Liver (tissue), 3 donors: ENCODE data around the gene HGF.

Experiments used
- EGR1 ChIP-seq, 2 donors: IDR thresholded peaks; 2 replicates each; pipeline ENCODE4 v1.6.1; 2016 to 2018; ENCODE audit warnings: antibody characterized with exemption in 2 of 2, low read depth in 2 of 2
- FOXA1 ChIP-seq: IDR thresholded peaks from 2 replicates; pipeline ENCODE4 v1.6.1; 2016; ENCODE audit warnings: antibody characterized with exemption
- GABPA ChIP-seq, 2 donors: IDR thresholded peaks in 1 of 2; conservative IDR thresholded peaks in 1 of 2; 2 replicates each; pipeline ENCODE4 v1.6.1; 2016; ENCODE audit warnings: antibody characterized with exemption in 2 of 2, mild to moderate bottlenecking in 1 of 2, moderate library complexity in 1 of 2
- HNF4G ChIP-seq: IDR thresholded peaks from 2 replicates; pipeline ENCODE4 v1.6.1; 2016; ENCODE audit warnings: antibody characterized with exemption
- NR2F2 ChIP-seq: IDR thresholded peaks from 2 replicates; pipeline ENCODE4 v1.6.1; 2016; ENCODE audit warnings: antibody characterized with exemption
- RAD21 ChIP-seq, 2 donors: IDR thresholded peaks; 2 replicates each; pipeline ENCODE4 v1.6.1; 2016; ENCODE audit warnings: antibody characterized with exemption in 2 of 2, mild to moderate bottlenecking in 2 of 2
- RXRA ChIP-seq, 2 donors: IDR thresholded peaks; 2 replicates each; pipeline ENCODE4 v1.6.1; 2017 to 2018; ENCODE audit warnings: antibody characterized with exemption in 2 of 2, mild to moderate bottlenecking in 1 of 2
- TAF1 ChIP-seq: conservative IDR thresholded peaks from 2 replicates; pipeline ENCODE4 v1.6.1; 2016; ENCODE audit warnings: antibody characterized with exemption, mild to moderate bottlenecking
- YY1 ChIP-seq: IDR thresholded peaks from 2 replicates; pipeline ENCODE4 v1.6.1; 2016; ENCODE audit warnings: antibody characterized with exemption, mild to moderate bottlenecking
- TF ChIP-seq, protein P1 (sequence below): IDR thresholded peaks from 2 replicates; pipeline ENCODE4 v1.6.1; 2016; ENCODE audit warnings: antibody characterized with exemption
- TF ChIP-seq, protein P2 (sequence below): fragments of 150-350 bp; IDR thresholded peaks from 2 replicates; pipeline ENCODE4 v1.5.1; 2017; ENCODE audit warnings: improper control_type of control experiment, low read depth, low read length; ENCODE audit not compliant: missing input control
- TF ChIP-seq, protein P3 (sequence below): IDR thresholded peaks from 2 replicates; pipeline ENCODE4 v1.6.1; 2016; ENCODE audit warnings: antibody characterized with exemption, mild to moderate bottlenecking
- TF ChIP-seq, protein P4 (sequence below): IDR thresholded peaks from 2 replicates; pipeline ENCODE4 v1.6.1; 2016; ENCODE audit warnings: antibody characterized with exemption
- TF ChIP-seq, protein P5 (sequence below): IDR thresholded peaks from 2 replicates; pipeline ENCODE4 v1.6.1; 2016; ENCODE audit warnings: antibody characterized with exemption
- donor health status: healthy.
- donor health status: healthy.

DNA sequence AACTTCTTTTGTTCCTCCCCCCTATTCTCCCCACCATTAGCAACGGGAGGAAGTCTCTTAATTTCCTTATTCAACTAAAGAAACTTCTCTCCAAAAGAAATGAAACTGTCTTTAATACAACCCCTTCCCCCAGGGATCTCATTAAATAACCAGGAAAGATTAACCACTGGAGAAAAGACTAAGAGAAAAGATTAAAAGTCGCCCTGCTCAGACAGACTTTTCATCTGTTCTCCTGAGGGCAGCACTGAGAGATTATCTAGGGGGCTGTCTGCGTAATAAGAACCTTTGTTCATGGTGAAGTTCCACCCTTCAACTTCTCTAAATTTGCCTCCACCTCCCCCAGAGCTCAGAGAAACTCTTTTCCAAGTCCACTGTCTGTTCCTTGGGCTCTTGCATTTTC is 105.5 kb downstream of the HGF start:
- no peak for TF ChIP-seq RAD21 (IDR thresholded peaks at IDR 0.05)
- TF ChIP-seq, protein P1, sequence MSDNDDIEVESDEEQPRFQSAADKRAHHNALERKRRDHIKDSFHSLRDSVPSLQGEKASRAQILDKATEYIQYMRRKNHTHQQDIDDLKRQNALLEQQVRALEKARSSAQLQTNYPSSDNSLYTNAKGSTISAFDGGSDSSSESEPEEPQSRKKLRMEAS, result no peak
- TF ChIP-seq, protein P2, sequence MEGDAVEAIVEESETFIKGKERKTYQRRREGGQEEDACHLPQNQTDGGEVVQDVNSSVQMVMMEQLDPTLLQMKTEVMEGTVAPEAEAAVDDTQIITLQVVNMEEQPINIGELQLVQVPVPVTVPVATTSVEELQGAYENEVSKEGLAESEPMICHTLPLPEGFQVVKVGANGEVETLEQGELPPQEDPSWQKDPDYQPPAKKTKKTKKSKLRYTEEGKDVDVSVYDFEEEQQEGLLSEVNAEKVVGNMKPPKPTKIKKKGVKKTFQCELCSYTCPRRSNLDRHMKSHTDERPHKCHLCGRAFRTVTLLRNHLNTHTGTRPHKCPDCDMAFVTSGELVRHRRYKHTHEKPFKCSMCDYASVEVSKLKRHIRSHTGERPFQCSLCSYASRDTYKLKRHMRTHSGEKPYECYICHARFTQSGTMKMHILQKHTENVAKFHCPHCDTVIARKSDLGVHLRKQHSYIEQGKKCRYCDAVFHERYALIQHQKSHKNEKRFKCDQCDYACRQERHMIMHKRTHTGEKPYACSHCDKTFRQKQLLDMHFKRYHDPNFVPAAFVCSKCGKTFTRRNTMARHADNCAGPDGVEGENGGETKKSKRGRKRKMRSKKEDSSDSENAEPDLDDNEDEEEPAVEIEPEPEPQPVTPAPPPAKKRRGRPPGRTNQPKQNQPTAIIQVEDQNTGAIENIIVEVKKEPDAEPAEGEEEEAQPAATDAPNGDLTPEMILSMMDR, result no peak
- TF ChIP-seq, protein P3, sequence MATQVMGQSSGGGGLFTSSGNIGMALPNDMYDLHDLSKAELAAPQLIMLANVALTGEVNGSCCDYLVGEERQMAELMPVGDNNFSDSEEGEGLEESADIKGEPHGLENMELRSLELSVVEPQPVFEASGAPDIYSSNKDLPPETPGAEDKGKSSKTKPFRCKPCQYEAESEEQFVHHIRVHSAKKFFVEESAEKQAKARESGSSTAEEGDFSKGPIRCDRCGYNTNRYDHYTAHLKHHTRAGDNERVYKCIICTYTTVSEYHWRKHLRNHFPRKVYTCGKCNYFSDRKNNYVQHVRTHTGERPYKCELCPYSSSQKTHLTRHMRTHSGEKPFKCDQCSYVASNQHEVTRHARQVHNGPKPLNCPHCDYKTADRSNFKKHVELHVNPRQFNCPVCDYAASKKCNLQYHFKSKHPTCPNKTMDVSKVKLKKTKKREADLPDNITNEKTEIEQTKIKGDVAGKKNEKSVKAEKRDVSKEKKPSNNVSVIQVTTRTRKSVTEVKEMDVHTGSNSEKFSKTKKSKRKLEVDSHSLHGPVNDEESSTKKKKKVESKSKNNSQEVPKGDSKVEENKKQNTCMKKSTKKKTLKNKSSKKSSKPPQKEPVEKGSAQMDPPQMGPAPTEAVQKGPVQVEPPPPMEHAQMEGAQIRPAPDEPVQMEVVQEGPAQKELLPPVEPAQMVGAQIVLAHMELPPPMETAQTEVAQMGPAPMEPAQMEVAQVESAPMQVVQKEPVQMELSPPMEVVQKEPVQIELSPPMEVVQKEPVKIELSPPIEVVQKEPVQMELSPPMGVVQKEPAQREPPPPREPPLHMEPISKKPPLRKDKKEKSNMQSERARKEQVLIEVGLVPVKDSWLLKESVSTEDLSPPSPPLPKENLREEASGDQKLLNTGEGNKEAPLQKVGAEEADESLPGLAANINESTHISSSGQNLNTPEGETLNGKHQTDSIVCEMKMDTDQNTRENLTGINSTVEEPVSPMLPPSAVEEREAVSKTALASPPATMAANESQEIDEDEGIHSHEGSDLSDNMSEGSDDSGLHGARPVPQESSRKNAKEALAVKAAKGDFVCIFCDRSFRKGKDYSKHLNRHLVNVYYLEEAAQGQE, result no peak
- TF ChIP-seq, protein P4, sequence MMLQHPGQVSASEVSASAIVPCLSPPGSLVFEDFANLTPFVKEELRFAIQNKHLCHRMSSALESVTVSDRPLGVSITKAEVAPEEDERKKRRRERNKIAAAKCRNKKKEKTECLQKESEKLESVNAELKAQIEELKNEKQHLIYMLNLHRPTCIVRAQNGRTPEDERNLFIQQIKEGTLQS, result no peak
- TF ChIP-seq TAF1, result no peak
- no peak for TF ChIP-seq FOXA1
- no peak for TF ChIP-seq EGR1 (IDR thresholded peaks at IDR 0.05; ENCODE audit: low read depth in 2 of 2)
- no peak for TF ChIP-seq NR2F2
- no peak for TF ChIP-seq YY1
- no peak for TF ChIP-seq GABPA (IDR thresholded peaks at IDR 0.05 in 1 of 2, conservative IDR thresholded peaks at IDR 0.05 in 1 of 2)
- TF ChIP-seq, protein P5, sequence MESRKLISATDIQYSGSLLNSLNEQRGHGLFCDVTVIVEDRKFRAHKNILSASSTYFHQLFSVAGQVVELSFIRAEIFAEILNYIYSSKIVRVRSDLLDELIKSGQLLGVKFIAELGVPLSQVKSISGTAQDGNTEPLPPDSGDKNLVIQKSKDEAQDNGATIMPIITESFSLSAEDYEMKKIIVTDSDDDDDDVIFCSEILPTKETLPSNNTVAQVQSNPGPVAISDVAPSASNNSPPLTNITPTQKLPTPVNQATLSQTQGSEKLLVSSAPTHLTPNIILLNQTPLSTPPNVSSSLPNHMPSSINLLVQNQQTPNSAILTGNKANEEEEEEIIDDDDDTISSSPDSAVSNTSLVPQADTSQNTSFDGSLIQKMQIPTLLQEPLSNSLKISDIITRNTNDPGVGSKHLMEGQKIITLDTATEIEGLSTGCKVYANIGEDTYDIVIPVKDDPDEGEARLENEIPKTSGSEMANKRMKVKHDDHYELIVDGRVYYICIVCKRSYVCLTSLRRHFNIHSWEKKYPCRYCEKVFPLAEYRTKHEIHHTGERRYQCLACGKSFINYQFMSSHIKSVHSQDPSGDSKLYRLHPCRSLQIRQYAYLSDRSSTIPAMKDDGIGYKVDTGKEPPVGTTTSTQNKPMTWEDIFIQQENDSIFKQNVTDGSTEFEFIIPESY, result no peak
- no peak for TF ChIP-seq RXRA (IDR thresholded peaks at IDR 0.05)
- no peak for TF ChIP-seq HNF4G
